ENCODE results near the gene CNTNAP5. TPM values are rescaled to one million over a fixed set of nuclear protein-coding genes. Genes with fewer than 3 reads are reported as not detected.

CNTNAP5 gene
- total and polyA plus RNA-seq, 2 donors (not counting 3 experiments of a cell fraction or from before 2014, with no cell fraction given), result not detected

- no peaks in the 10 kb centered on the region for H3K27me3 ChIP-seq (ENCODE audit: control insufficient read depth in 2 of 2, insufficient read depth in 2 of 2, low read length in 2 of 2)
- dilution Hi-C loops (cut with MboI; ENCODE audit: extremely low pct_ligation_motif_present, low sequenced_read_pairs) (no loop called here), intact Hi-C loops (cut with micrococcal nuclease) (no loop called here)
- TF ChIP-seq EZH2 (IDR thresholded peaks at IDR 0.05; ENCODE audit: borderline replicate concordance, low read depth, low read length, severe bottlenecking), result no peak
- TF ChIP-seq MAX (IDR thresholded peaks at IDR 0.05; ENCODE audit: insufficient read depth, insufficient read length), result no peak
- no peak for TF ChIP-seq MYC (IDR thresholded peaks at IDR 0.05; ENCODE audit: low read depth, low read length)
- no peak for TF ChIP-seq POLR2A (IDR thresholded peaks at IDR 0.05; ENCODE audit: low read depth, low read length)
- TF ChIP-seq CTCF (IDR thresholded peaks at IDR 0.05; ENCODE audit: extremely low read depth in 1 of 2, insufficient read depth in 1 of 2, low read depth in 1 of 2, low read length in 2 of 2), result no peak
- TF ChIP-seq JUN (IDR thresholded peaks at IDR 0.05; ENCODE audit: borderline replicate concordance, insufficient read depth, insufficient read length, low read depth), result no peak
- TF ChIP-seq FOS (IDR thresholded peaks at IDR 0.05; ENCODE audit: borderline replicate concordance, insufficient read depth, low read length), result no peak
- TF ChIP-seq GATA2 (IDR thresholded peaks at IDR 0.05; ENCODE audit: insufficient read depth, insufficient read length, low read depth, low read length), result no peak
- no peak for TF ChIP-seq POLR2AphosphoS5 (IDR thresholded peaks at IDR 0.05; ENCODE audit: insufficient read depth, low read depth, low read length)
- H3K4me1 ChIP-seq (ENCODE audit: control insufficient read depth, extremely low read depth, insufficient read depth, low read length), result no peaks in the 10 kb centered on the region
- POLR2A ChIA-PET, result no interaction called here
- no peaks in the 10 kb centered on the region for H4K20me1 ChIP-seq (replicated peaks; ENCODE audit: control insufficient read depth, extremely low read depth, insufficient read depth, low read length)
- H3K4me2 ChIP-seq (ENCODE audit: insufficient read depth, low read length), result no peak overlapping the region
- peaks cover 1% of the 10 kb centered on the region for H3K9me3 ChIP-seq (replicated peaks; ENCODE audit: control insufficient read depth, insufficient read depth, low read length)
- FAIRE-seq (no peak), DNase-seq (ENCODE audit: low read depth, low spot score) (no peak)
- no peak overlapping the region for H3K9ac ChIP-seq (replicated peaks; ENCODE audit: extremely low read depth, insufficient read depth, low read length)
- no peak overlapping the region for H3K27ac ChIP-seq (ENCODE audit: insufficient read depth, low read depth, low read length)
- H3K79me2 ChIP-seq (ENCODE audit: control insufficient read depth, insufficient read depth, low read length), result no peaks in the 10 kb centered on the region
- no peak overlapping the region for H3K4me3 ChIP-seq (replicated peaks in 1 of 3; ENCODE audit: insufficient read depth in 1 of 3, low read depth in 1 of 3, low read length in 3 of 3)
- BruUV-seq (replicated peaks), result no TSS peak
- CTCF ChIA-PET, result no interaction called here
- H2AFZ ChIP-seq (ENCODE audit: low read depth, low read length), result no peak overlapping the region
- no peaks in the 10 kb centered on the region for H3K9me1 ChIP-seq (replicated peaks; ENCODE audit: control insufficient read depth, extremely low read depth, insufficient read depth, low read length)
- H3K36me3 ChIP-seq (ENCODE audit: control insufficient read depth in 2 of 2, extremely low read depth in 1 of 2, insufficient read depth in 2 of 2, low read length in 2 of 2), result no peaks in the 10 kb centered on the region
Observed at GRCh38 chr2:124959581-124959980, 934.5 kb downstream of the CNTNAP5 start.

Data from endothelial cell of umbilical vein (primary cell).